VCaP (cell line): Measurements from ENCODE around the gene YKT6.

ENCODE experiments used
- H3K27ac ChIP-seq: fragments of 450-650 bp; 2 replicates; pipeline ENCODE4 v1.5.1; 2017
- CTCF ChIP-seq: fragments of 450-650 bp; conservative IDR thresholded peaks from 2 replicates; pipeline ENCODE4 v1.5.1; 2017; ENCODE audit warnings: mild to moderate bottlenecking, moderate library complexity

YKT6 gene

GRCh38 chr7:44217852-44218402 lies 17.1 kb downstream of the YKT6 start:
- peak overlapping the region; percentile 43 for H3K27ac ChIP-seq

GRCh38 chr7:44218418-44219201 lies 17.8 kb downstream of the YKT6 start:
- TF ChIP-seq CTCF = no peak
- H3K27ac ChIP-seq = no peak overlapping the region

More at GRCh38 chr7:44217852-44218402, 17.1 kb downstream of the YKT6 start:
- no peak for TF ChIP-seq CTCF

DNA sequence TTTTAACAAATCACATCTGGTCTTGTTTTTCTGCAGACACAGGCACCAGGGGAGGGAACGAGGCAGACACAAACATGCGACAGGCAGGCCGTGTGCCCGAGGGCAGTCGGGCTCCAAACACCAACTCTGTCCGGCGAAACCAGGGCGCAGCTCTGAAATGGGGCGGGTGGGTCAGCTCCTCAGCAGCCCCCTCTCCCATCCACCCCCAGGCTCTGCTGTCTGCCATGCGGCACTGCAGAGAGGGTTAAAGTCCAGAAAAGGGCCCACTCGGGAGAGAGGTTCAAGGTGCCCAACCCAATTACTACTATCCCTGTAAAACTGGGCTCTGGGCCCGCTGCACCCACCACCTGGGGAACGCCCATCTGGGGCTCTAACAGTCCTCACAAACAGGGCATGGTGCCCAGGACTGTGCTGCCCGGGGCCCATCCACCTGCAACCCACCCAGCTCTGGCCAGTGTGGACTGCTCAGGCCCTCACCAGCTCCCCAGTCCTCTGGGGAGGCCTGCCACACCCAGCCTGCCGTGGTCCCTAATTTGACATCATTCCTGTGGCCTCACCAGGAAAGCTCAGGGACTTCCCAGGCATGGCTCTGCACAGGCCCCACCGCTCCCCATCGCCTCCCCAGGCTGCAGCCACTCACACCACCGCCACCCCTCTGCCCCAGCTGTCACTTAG lies 18.7 kb downstream of the YKT6 start:
- no peak overlapping the region for H3K27ac ChIP-seq
- TF ChIP-seq CTCF = no peak

GRCh38 chr7:44220046-44220357 lies 19.2 kb downstream of the YKT6 start:
- no peak for TF ChIP-seq CTCF
- H3K27ac ChIP-seq = no peak overlapping the region

DNA sequence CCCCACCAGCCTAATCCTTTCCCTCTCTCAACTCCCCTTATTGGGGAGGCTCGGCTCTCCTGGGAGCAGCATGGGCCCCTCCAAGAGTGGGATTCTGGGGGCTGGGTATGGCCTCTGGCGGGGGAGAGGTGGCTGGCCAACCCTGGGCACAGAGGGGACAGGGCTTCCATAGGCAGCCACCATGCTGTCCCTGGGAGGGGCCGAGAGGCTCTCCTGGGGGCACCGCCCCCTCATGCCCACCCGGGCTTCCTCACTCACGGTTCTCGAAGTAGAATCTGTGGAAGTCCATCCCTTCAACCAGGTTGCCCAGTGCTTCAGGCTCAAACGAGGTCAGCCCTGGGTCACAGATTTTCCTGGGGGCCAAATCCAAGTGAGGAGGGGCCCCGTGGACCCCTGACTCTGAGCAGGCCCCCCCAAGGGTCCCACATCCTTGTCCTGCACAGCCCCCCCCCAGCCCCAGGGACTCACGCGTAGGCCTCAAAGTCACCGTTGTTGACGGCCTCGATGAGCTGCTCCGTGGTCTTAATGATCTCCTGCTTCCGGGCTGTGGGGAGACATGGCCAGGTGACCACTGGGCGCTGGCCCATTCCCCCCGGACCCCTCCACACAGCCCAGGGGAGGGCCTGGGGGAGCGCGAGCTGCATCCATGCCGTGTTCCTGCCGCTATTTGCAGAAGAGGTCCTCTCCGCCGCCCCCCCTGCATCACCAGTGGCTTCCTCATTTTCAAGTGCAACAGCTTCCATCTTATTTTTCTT lies 19.8 kb downstream of the YKT6 start:
- H3K27ac ChIP-seq = no peak overlapping the region
- TF ChIP-seq CTCF = no peak

DNA sequence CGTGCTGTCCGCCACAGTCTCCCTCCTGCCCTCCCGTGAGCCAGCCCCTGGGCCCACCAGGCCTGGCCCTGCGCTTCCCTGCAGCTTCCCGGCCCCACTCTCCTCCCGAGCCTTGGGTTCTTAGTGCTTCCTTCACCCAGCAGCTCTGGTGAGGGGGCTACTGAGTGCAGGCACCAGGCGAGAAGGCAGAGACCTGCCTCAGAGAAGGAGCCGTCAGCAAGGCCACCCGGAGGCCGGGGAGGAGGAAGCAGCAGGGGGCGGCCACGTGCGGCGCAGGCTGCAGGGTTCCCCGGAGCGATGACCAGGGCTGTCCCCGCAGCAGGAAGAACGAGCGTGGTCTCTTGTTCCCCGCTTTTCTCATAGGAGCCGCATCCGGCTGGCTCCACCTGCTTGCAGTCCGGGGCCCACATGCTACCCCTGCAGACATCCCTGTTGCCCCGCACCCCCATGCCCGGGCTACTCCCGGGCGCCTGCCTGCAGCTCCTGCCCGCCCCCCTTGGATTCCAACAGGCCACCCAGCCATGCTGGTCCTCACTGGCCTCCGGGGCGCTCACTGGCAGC lies 20.5 kb downstream of the YKT6 start:
- TF ChIP-seq CTCF = no peak

GRCh38 chr7:44222074-44222473 lies 21.3 kb downstream of the YKT6 start:
- no peak for TF ChIP-seq CTCF
- H3K27ac ChIP-seq = no peak overlapping the region

More for the DNA sequence above, 20.5 kb downstream of the YKT6 start:
- H3K27ac ChIP-seq = no peak overlapping the region
